OCI-LY7 (cell line): ENCODE results near the gene TMEM132E. TPM values are rescaled to one million over a fixed set of nuclear protein-coding genes. Genes with fewer than 3 reads are reported as not detected.

Experiments
- BruUV-seq: library from RNA; stranded (reverse); fragments of 400-500 nt; replicated peaks from 2 replicates; lab custom pipeline; 2021; lab: Mats Ljungman, UMichigan
- CTCF ChIA-PET: fragments of 300-600 bp; sonication (Branson Sonifier 250); formaldehyde crosslinking; loops from one replicate; lab custom pipeline; 2022; ENCODE audit warnings: antibody characterized with exemption; ENCODE audit not compliant: unreplicated experiment; lab: Charles Lee
- POLR2A ChIA-PET: fragments of 300-600 bp; sonication (Branson Sonifier 250); formaldehyde crosslinking; loops from one replicate; lab custom pipeline; 2022; ENCODE audit warnings: antibody characterized with exemption; lab: Charles Lee
- DNase-seq: peaks from one replicate; pipeline ENCODE4 v3.0.0-alpha.2; 2015; ENCODE audit warnings: low spot score
- H2AFZ ChIP-seq: fragments of 200-600 bp; sonication (generic), shearing (Covaris generic); 2 replicates; pipeline ENCODE4 v1.6.1; 2014; ENCODE audit warnings: mild to moderate bottlenecking, antibody characterized with exemption, low read length, moderate library complexity
- H3K27ac ChIP-seq: fragments of 200-600 bp; sonication (generic); 2 replicates; pipeline ENCODE4 v1.5.1; 2014; ENCODE audit warnings: mixed run types, low read depth, mild to moderate bottlenecking, moderate library complexity, low read length, inconsistent platforms; ENCODE audit not compliant: poor library complexity, severe bottlenecking
- H3K36me3 ChIP-seq: fragments of 200-600 bp; sonication (generic); 2 replicates; pipeline ENCODE4 v1.6.1; 2014; ENCODE audit warnings: mild to moderate bottlenecking, antibody characterized with exemption, low read length, moderate library complexity, mixed read lengths; ENCODE audit not compliant: insufficient read depth
- H3K4me1 ChIP-seq: fragments of 200-600 bp; sonication (generic); 2 replicates; pipeline ENCODE4 v1.5.1; 2014; ENCODE audit warnings: mild to moderate bottlenecking, low read length; ENCODE audit not compliant: insufficient read depth, poor library complexity, severe bottlenecking
- H3K4me2 ChIP-seq: fragments of 200-600 bp; sonication (generic); 2 replicates; pipeline ENCODE4 v1.6.1; 2014; ENCODE audit warnings: mild to moderate bottlenecking, low read length
- H3K4me3 ChIP-seq: fragments of 200-600 bp; sonication (generic); 2 replicates; pipeline ENCODE4 v1.5.1; 2014; ENCODE audit warnings: mild to moderate bottlenecking, low read depth, low read length; ENCODE audit not compliant: poor library complexity, severe bottlenecking
- H3K79me2 ChIP-seq: fragments of 200-600 bp; sonication (generic); 2 replicates; pipeline ENCODE4 v1.6.1; 2016; ENCODE audit warnings: low read depth, mild to moderate bottlenecking, low read length, moderate library complexity, mixed read lengths; ENCODE audit not compliant: insufficient read depth
- H3K9me2 ChIP-seq: fragments of 200-600 bp; sonication (generic); 2 replicates; pipeline ENCODE4 v1.6.1; 2016; ENCODE audit warnings: mild to moderate bottlenecking, low read length, mixed read lengths; ENCODE audit not compliant: insufficient read depth
- H3K9me3 ChIP-seq: fragments of 200-600 bp; sonication (generic); 2 replicates; pipeline ENCODE4 v1.6.1; 2014; ENCODE audit warnings: mild to moderate bottlenecking, mixed run types, low read length, mixed read lengths
- H4K20me1 ChIP-seq: fragments of 200-600 bp; sonication (generic); 2 replicates; pipeline ENCODE4 v1.6.1; 2014; ENCODE audit warnings: mild to moderate bottlenecking, antibody characterized with exemption, low read length, moderate library complexity, mixed read lengths; ENCODE audit not compliant: insufficient read depth
- EZH2phosphoT487 ChIP-seq: fragments of 200-600 bp; sonication (generic); IDR thresholded peaks from 2 replicates; pipeline ENCODE4 v1.6.1; 2018; ENCODE audit warnings: low read depth, borderline replicate concordance, mild to moderate bottlenecking, mixed run types, antibody characterized with exemption, low read length, moderate library complexity, mixed read lengths
- intact Hi-C: fragments of 100-400 bp; cut with micrococcal nuclease; formaldehyde crosslinking; loops from one replicate; pipeline ENCODE4 v1.10.0; 2022; ENCODE audit not compliant: unreplicated experiment
- total RNA-seq, 2 experiments: library from RNA; depleted of rRNA in 1 of 2; stranded (reverse); fragments of >200 nt in 1 of 2; shearing (Covaris generic) in 1 of 2; gene quantifications; 2 replicates each; pipeline ENCODE4 v1.2.3, GENCODE V29; 2014 to 2022
- TF ChIP-seq, protein P1 (sequence below): fragments of 200-600 bp; sonication (generic); conservative IDR thresholded peaks from 2 replicates; pipeline ENCODE4 v1.5.1; 2014; ENCODE audit warnings: mild to moderate bottlenecking, antibody characterized with exemption, low read length, moderate library complexity, mixed read lengths

TMEM132E gene
- total RNA-seq, 2 experiments from 2014 or later: not detected

DNA sequence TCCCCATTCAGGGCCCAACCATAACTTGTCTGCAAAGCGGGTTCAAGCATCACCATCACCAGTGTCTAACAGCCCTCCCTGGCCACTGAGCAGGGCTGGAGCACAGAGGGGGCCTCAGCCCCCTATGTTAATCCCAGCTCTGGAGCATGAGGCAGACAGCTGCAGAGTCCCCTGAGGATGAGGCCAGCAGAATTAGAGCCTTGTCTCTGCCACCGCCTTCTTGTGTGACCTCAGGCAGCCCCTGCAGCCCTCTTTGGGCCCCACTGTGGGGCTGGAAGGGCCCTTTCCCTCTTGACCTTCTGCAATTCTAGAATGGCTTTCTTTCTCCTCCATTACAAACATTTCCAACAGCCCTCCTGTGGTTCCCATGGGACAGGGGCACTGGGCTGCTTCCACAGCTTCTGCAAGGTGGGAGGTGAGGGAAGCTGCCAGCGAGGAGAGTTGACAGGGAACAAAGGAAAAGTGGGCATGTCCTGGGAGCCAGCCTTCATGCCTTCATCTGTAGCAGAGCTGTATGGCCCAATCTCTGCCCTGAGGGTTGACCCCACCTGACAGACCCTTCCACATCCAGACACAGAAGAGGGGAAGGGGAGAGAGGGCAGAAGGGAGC lies 65.7 kb downstream of the TMEM132E start:
- no peak overlapping the region for H2AFZ ChIP-seq
- no peaks in the 10 kb centered on the region for H3K4me1 ChIP-seq
- no peaks in the 10 kb centered on the region for H4K20me1 ChIP-seq
- H3K9me3 ChIP-seq: no peaks in the 10 kb centered on the region
- no peaks in the 10 kb centered on the region for H3K79me2 ChIP-seq
- intact Hi-C loops: no loop called here
- no peak for DNase-seq
- TF ChIP-seq, protein P1, sequence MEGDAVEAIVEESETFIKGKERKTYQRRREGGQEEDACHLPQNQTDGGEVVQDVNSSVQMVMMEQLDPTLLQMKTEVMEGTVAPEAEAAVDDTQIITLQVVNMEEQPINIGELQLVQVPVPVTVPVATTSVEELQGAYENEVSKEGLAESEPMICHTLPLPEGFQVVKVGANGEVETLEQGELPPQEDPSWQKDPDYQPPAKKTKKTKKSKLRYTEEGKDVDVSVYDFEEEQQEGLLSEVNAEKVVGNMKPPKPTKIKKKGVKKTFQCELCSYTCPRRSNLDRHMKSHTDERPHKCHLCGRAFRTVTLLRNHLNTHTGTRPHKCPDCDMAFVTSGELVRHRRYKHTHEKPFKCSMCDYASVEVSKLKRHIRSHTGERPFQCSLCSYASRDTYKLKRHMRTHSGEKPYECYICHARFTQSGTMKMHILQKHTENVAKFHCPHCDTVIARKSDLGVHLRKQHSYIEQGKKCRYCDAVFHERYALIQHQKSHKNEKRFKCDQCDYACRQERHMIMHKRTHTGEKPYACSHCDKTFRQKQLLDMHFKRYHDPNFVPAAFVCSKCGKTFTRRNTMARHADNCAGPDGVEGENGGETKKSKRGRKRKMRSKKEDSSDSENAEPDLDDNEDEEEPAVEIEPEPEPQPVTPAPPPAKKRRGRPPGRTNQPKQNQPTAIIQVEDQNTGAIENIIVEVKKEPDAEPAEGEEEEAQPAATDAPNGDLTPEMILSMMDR: no peak
- TF ChIP-seq EZH2phosphoT487: no peak
- no peak overlapping the region for H3K27ac ChIP-seq
- no peaks in the 10 kb centered on the region for H3K9me2 ChIP-seq
- H3K4me2 ChIP-seq: no peak overlapping the region
- BruUV-seq: no TSS peak
- ChIA-PET CTCF (no interaction called here), POLR2A (no interaction called here)
- no peak overlapping the region for H3K4me3 ChIP-seq
- no peaks in the 10 kb centered on the region for H3K36me3 ChIP-seq

DNA sequence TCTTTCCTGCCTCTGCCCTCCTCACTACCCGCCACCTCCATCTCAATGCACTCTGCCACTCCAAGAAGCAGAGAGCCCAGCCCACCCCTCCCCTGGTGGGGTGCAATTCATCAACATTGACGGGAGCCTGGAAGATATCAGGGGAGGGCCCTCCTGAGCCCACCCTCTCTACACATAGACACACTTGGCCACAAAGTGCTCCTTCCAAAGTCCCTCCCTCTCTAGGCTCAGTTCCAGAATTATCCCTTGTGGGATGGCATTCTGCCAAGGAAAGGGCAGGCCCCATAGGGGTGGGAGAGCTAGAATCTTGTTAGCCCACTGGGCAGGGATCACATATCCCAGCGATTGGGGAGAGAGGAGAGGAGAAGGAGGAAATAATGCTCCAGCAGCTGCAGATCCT lies 66.2 kb downstream of the TMEM132E start:
- CTCF ChIA-PET: no interaction called here
- H3K4me3 ChIP-seq: no peak overlapping the region

DNA sequence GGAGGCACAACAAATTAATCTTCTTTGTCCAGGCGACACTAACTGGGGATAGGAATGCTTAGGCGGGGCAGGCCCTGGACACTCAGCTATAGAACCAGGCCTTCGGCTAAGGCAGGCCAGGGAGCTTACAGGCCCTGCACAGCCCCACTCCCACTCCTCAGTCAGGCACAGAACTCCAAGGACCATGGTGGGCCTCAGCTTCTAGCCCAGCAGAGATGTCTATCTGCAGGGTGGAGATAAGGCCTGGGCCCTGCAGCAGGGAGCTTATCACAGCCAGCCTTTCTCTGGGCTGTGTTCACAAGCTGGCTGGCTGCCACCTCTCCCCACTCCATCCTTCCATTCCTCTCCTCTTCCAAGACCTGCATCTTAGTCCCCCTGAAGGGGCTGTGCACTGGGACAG lies 68.1 kb downstream of the TMEM132E start:
- no peak overlapping the region for H2AFZ ChIP-seq
- POLR2A ChIA-PET: no interaction called here
- H3K4me1 ChIP-seq: no peaks in the 10 kb centered on the region
- intact Hi-C loops: no loop called here
- H3K79me2 ChIP-seq: no peaks in the 10 kb centered on the region
- no peak for DNase-seq
- CTCF ChIA-PET: no interaction called here
- H3K9me2 ChIP-seq: no peaks in the 10 kb centered on the region
- H3K27ac ChIP-seq: no peak overlapping the region
- no TSS peak for BruUV-seq
- H3K4me3 ChIP-seq: no peak overlapping the region
- no peaks in the 10 kb centered on the region for H3K9me3 ChIP-seq
- no peaks in the 10 kb centered on the region for H3K36me3 ChIP-seq
- H4K20me1 ChIP-seq: no peaks in the 10 kb centered on the region
- H3K4me2 ChIP-seq: no peak overlapping the region
- no peak for TF ChIP-seq EZH2phosphoT487
- TF ChIP-seq, protein P1: no peak

More for the DNA sequence above, 66.2 kb downstream of the TMEM132E start:
- Histone ChIP-seq H3K27ac (no peak overlapping the region), H3K9me2 (no peaks in the 10 kb centered on the region), H3K36me3 (no peaks in the 10 kb centered on the region), H2AFZ (no peak overlapping the region), H3K4me1 (no peaks in the 10 kb centered on the region), H3K4me2 (no peak overlapping the region), H3K79me2 (no peaks in the 10 kb centered on the region), H4K20me1 (no peaks in the 10 kb centered on the region), H3K9me3 (no peaks in the 10 kb centered on the region)
- no TSS peak for BruUV-seq
- no peak for TF ChIP-seq EZH2phosphoT487
- TF ChIP-seq, protein P1: no peak
- POLR2A ChIA-PET: no interaction called here
- intact Hi-C loops: no loop called here
- no peak for DNase-seq
